Stimulated activated CD8-positive, alpha-beta memory T cell treated with anti-CD3 and anti-CD28 coated beads, Interleukin-15, amount 100 ng/mL, for 24 hours (primary cell): ENCODE results near the gene CDH2.

ENCODE experiments used
- DNase-seq: peaks from one replicate; pipeline ENCODE4 v3.0.0-alpha.2; 2020; ENCODE audit warnings: low read depth

Gene CDH2

DNA sequence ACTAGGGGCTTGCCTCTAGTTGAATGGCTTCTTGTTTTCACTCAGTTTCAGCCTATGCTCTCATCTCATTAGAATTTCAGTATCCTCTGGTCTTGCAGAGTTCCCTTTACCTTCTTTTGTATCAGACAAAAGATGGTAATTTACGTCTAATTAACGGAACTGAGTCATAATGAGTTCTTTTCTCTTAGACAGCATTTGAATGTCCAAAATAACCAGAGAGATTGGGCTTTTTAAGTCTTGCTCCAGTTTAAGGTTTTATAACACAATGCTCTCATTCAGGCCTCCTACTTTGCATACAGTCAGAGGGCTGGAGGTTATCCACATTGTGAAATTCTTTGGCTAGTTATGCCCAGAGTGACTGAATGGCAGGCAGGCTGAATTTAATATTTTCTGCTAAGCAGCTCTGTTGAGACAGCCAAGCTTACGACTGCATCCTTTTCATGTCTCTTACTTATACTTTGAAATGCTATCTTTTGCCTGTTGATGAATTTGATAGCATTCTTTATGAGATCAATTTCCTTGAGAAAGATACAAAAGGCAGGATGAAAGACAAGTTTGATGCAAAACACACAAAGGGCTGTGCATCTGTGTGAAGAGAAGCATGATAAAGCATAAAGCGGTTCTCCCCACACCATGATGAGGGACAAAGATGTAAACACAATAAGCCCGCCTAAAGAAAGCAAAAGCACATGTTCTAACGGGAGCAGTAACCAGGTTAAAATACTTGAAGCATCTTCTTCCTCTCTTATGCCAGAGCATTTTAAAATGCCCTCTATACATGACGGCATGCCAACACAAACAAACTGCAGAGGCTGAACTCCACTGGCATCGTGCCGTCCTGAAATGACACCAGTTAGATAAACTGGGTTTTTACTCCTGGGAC is 90.0 kb downstream of the CDH2 start:
- no peak for DNase-seq

DNA sequence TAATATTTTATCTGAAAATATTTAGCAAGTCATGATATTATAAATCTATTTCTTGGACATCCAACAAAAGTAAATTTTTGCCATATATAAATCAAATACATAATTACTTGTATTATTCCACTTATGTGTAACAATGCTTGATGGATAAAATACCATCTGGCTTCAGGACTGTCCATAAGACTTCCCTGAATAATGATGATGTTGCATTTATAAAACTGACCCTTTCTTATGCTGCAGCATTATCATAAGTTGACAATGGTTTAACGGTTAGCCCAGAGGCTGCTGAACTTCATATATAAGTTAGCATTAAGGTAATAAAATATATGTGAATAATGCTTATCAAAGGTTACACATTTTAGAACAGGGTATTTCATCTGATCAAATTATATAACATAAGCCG is 95.4 kb downstream of the CDH2 start:
- no peak for DNase-seq

DNA sequence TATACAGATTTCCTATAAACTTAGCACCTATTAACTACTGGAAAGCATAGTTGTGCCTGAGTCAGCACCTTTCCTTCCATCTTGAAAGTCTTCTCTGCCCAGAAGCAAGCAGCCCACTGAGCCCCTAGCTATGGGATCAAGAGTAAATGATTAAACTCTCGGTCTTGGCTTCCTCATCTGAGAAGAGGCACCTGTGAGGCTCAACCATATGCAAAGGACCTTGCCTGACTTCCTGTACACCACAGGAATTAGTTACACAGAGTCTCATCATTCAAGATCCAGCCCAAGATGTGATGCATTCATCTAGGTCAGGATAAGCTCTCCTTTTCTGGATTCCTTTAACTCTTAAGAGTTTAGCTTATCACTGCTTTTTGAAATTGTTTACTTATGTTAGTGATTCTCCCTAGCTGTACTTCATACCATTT is 96.0 kb downstream of the CDH2 start:
- no peak for DNase-seq

DNA sequence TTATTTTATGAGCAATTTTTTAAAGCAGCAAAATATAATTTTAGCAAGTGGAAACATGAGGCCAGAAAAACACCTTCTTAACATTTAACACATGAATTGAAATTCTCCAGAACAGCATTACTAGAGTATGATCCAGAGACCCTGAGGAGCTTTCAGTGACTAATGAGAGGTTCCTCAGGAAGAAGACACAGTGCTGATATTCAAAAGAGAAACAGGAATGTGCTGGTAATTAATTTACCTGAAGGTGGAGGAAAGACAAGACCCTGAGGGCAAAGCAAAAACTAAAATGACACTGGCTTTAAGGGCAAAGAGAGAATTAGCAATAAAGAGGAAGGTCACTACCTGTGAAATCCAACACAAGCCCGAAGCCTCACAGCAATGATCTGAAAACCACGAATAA is 97.0 kb downstream of the CDH2 start:
- DNase-seq = no peak

DNA sequence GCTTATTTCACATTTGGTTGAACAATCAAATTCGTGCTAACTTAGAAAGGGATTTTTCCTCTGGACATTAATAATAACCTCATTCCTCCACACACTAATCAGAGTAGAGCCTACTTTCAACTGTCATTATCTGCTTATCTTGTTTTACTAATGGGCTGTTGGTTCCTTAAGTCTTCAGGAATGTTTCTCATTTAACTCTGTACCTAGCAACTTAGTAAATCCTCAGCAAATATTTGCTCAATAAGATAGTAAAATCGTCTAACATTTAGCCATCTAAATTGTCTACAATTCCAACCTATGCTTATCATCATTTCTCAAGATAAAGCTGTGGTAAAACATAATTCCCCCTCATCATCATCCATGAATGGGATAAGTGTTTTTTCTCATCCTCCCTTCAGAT is 98.1 kb downstream of the CDH2 start:
- DNase-seq = no peak

DNA sequence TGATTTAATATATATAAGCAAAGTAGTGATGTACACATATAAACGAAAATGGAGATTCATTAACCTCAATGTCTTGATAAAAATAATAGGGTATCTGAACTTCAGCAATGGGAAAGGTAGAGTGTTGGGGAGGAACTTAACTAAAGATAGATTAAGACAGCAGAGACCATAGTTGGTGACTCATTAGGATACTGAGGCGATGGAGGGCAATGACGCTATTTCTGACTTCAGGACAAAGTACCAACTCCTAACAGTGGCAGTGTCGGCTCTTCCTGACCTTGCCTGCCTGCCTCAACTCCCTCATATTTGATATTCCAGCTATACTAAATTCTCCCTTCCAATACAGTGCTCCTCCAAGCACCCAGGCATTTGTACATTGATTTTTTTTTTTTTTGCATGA is 98.6 kb downstream of the CDH2 start:
- DNase-seq = no peak

DNA sequence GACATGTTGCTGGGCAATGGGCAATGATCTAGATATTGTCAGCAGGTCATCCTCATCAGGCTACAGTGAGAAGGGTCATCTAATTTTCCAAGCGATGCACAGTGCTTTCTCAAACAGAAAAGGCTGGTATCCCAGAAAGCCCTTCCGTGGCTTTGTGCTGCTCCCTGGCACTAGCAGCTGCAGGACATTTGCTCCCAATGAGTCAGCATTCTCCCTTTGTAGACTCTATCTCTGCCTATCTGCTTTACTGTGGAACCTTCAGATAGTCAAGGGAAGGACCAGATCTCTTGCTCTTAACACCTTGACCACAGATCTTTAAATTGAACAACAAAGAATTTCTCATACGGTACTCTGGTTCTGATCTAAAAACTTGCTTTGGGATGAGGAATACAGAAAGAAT is 101.4 kb downstream of the CDH2 start:
- DNase-seq = no peak

DNA sequence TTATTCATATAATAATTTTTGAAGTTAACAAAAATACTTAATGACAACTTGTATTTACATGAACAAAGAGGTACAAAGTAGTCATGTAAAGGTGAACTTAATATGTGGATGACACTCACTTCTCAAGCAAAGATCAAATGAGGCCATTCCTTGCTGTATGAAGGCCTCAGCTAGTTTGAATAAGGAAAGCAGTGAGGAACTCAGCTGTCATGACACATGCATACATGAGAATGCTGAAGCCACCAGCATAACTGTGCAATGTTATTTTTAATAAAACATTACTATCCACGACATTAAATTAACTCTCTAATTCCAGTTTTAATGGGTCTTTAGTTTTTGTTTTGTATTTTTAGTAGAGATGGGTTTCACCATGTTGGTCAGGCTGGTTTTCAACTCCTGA is 102.9 kb downstream of the CDH2 start:
- no peak for DNase-seq

DNA sequence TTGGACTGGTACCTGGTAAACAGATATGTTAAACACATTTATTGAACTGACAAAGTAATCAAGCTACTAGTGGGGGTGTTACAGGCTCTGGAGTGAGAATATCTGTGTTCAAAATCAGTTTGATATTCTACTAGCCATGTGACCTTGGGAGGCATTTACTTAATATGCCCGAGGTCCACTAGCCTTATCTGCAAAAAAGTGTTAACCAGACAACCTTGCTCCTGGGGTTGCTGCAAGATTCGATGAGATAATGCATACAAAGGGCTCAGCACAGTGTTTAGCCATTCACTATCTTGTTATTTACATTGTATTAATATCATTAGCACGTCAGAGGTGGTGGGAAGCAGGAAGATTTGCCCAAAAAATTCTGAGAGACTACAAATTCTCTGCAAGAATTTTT is 103.3 kb downstream of the CDH2 start:
- DNase-seq = no peak

DNA sequence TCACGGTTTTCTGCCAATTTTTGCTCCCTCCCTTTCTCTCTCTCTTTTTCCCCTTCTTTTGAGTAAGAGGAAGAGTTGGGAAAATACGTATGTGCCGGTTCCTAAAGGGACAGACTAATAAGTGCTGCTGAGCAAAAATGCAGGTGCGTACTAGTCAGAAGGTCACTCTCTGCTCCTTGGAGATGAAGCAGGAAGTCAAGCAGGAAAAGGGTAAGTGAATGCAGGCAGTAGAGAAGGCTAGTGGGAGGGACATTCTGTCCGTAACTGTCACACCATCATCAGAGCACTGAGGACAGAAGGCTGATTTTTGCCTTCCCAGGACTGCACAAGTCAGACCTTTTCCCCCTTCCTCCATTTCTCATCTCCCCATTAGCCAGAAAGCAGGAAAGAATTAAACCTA is 105.7 kb downstream of the CDH2 start:
- DNase-seq = no peak

DNA sequence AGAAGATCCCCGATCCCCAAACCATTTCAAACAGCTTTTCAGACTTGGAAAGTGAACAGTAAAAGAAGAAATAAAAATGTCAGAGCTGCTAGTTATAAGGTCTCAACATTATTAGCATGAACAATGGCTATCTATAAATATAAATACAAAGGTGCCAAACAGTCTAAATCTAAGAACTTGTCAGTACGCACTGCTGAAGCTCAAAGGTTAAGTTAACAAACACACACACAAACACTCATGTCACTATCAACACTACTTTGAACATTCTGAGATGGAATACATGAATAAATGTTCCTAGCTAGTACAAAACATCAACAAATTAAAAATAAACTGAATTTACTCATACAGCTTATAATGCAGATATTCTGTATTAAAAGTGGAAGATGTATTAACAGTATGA is 108.7 kb downstream of the CDH2 start:
- DNase-seq = no peak

DNA sequence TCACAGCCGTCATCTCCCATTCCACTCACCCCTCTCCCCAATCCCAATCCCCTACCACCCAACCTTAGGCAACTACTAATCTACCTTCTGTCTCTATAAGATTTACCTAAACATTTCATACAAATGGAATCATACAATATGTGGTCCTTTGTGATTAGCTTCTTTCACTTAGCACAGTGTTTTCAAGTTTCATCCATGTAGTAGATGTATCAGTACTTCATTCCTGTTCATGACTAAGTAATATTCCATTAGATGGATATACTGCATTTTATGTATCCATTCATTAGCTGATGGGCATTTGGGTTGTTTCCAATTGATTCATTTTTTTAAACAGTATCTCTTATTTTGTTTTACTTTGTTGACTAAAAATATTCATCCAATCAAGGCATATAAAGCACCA is 109.6 kb downstream of the CDH2 start:
- no peak for DNase-seq

DNA sequence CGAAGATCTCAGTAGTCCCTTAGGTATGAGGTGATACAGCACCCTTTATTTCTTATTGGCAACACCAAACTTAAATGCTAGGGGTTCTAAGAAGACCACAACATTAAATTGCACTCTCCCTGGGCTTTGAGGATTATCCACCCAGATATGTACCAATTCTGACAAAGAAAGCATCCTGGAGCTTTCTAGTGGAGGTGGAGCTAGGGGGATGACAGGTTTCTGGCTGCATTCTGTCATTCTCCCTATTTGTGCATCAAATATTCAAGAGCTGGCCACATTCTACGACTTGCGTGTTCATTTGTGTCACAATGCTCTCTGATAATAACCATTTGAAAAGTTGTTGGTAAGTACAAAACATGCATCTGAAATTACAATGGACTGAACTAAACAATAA is 111.1 kb downstream of the CDH2 start:
- no peak for DNase-seq

DNA sequence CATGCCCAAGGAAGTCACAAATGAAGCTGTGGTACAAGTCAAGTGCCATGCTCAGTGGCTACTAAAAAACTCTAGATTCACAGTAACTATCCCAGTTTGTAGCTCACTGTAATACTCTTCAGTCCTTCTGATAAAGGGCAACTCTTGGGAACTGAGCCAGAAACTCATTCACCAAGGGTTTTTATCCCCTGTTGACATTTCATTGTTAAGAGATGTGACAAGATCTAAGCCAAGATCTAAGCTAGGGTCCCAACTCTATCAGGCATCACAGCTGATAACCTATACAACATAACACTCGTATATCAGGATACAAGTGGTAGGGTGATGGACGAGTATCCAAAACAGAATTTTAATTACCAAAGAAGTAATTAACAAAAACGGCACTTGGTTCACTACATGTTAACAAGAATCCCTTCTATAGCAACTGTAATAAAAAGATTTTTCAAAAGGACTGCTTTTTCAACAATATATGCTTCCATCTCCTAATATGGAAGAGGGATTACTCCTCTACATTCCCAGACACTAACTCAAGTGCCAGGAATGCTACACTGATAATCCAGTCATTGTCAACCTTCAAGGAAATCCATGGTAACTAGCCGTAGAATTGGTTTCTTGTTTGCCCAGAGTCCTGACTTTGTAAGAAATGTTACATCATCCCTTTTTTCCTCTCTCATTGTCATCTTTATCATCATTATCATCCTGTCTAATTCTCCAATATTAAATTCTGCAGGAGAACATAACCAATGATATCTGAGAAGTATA is 111.7 kb downstream of the CDH2 start:
- no peak for DNase-seq

DNA sequence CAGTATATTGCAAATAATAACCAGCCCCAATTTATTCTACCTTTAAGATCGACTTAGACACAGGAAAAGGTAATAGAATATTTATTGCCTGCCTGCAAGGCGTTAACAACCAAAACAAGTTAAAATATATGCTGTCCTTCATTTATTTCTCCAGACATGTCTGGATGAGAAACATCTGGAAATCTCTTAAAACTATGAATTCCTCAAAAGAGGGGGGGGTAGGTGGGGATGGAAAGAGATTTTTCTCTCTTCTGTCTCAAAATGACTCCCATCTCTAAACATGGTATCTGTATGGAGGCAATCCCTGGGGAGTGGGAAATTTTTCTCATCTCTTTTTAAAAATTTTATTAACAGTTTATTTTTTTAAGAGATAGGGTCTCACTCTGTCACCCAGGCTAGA is 113.0 kb downstream of the CDH2 start:
- DNase-seq = no peak

DNA sequence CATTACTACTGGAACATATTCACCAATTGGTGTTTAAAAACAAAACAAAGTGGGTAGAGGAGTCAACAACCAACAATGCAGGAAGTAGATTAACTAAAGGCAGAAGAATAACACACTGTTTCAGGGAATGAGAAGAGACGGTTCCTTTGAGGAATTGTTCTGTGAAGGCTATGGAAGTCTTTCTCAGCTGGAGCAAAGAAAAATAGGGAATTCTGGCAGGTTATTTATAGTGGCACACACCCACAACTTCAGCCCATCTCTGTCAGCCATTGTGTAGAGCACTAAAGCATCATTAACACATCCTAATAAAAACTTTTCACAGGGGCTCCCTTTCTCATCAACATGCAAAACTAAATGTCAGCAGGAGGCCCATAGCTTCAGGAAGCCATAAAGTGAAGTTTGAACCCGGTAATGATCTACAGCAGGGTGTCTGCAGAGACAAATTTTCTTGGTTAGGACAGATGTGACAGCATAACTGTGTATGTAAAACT is 113.6 kb downstream of the CDH2 start:
- DNase-seq = no peak

DNA sequence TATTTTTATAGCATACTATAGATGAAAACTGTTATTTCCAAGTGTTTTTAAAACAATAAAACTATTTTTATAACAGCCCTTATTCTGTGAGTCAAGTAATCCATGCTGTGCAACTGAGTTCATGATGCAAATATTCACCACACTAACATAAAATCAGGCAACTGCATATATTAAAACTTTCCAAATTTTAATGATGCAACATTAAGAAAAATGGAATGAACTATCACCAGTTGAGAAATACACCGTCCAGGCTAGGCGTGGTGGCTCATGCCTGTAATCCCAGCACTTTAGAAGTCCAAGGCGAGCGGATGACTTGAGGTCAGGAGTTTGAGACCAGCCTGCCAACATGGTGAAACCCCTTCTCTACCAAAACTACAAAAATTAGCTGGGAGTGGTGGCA is 114.5 kb downstream of the CDH2 start:
- DNase-seq = no peak

DNA sequence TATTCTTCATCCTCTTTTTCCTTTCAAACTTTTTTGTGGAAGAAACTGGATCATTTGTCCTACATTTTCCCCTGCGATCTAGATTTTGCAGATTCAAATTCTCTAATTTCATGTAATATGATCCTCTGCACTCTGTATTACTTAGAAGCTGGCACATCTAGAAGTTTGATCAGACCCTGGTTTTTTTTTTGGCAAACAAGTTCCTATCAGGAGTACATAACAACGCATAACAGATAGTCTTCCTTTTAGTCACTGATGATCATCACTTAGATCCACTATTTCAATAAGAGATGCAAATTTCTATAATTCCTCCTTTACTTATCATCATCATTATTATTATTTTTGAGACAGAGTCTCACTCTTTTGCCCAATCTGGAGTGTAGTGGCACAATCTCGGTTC is 117.1 kb downstream of the CDH2 start:
- DNase-seq = no peak

DNA sequence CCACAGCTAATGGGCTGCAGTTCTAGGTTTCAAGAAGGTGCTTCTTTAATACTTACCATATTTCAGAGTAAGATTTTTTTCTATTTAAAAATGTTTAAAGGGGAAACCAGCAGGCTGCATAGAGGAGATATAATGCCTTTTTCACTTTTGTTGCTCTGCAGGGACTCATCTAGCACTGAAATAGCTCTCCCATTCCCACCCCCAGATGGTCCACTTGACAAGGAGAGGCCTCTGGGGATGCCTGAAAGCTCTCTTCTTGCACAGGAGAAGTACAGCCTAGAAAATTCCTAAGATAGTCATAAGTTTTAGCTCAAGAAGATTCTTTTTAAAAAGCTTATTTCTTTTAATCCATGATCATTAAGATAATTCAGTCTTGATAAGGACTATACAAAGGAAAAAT is 126.4 kb downstream of the CDH2 start:
- no peak for DNase-seq

DNA sequence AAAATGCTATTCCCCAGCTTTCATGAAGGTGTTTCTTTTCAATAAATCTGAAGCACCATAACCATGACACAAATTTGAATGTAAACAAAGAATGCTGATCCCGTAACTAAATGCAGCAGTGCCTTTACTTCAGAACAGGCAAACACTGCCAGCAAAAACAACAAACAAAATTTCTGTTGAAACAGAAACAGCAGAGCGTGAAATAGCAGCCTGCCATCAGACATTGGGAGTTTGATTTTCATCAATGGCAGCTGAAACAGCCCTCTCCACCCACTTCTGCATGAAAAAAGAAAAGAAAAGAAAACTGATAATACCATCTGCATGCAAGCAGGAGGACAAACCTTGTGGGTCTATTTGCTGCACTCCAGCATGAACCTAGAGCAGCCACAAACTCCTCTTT is 128.3 kb downstream of the CDH2 start:
- no peak for DNase-seq

DNA sequence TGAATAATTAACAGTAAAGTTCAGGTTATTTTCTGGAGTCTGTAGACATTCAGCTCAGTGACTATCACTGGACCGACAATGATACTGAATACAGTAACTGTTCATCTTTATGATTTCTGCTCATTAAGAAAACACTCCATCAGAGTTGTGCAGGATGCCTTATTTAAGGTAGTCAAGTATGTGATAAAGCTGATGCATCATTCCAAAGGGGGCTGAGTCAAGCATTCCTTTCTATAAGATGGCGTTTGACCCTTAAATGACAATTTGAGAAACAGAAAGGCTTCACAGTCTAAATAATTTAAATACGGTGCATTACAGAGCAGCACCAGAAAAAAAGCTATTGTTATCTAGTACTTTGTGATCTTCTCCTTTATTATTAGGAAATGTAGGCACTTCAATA is 131.1 kb downstream of the CDH2 start:
- no peak for DNase-seq

DNA sequence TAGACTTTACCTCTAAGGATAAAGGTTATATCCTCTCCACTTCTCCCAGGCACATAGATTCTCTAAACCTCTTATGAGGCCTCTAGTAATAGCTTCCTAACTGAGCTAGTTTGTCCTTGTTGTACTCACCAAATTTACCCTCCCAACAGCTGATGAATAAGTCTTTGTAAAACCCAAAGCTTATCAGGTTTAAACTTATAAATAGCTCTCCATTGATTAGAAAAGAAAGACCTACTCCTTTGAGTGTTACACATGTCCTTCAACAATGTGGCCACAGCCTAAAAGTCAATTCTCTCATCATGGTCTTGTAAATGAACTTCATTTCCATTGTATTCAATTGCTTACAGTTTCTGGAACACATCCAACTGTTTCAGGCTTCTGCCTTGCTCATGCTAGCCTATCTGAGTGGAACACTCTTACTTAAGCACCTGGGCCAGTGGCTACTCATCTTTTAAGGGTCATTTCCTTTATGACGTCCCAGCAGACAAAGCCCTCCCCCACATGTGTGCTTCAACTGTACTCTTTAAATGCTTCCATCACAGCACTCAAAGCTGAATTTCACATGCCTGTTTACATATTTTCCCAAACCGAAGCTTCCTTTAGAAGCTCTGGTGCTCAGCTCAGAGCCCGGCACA is 131.6 kb downstream of the CDH2 start:
- no peak for DNase-seq

DNA sequence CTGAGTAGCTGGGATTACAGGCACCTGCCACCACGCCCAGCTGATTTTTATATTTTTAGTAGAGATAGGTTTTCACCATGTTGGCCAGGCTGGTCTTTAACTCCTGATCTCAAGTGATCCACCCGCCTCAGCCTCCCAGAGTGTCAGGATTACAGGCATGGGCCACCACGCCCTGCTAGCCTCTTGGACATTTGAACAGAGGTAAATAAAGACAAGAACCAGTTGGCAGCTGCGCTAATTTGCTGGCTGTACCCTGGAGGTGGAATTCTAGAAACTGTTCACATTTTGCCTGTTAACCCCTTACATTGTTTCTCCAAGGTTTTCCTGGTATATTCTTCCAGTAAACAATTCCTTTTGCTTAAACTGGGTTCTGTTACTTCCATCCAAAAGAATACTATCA is 132.9 kb downstream of the CDH2 start:
- DNase-seq = no peak
